GM21515 (cell line): ENCODE results near the gene COL1A1.

Source experiments
- ATAC-seq: cut with Tn5 transposase; IDR thresholded peaks from one replicate; pipeline ENCODE4 v1.9.1; 2021; ENCODE audit not compliant: unreplicated experiment

Gene COL1A1

DNA sequence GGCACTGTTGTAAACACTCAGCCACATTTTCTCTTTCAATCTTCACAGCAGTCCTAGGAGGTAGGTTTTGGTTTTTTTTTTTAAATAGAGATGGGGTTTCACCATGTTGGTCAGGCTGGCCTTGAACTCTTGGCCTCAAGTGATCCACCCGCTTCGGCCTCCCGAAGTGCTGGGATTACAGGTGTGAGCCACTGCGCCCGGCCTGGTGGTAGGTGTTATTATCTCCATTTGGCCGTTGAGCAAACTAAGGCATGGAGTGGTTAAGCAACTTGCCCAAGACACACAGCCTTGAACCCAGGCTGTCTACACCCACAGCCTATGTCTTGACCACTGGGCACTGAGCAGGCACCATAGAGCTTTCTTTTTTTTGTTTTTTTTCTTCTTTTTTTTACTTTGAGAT is 27.0 kb downstream of the COL1A1 start:
- ATAC-seq: no peak

- ATAC-seq: no peak
Observed at GRCh38 chr17:50173335-50173941, 28.0 kb downstream of the COL1A1 start.

DNA sequence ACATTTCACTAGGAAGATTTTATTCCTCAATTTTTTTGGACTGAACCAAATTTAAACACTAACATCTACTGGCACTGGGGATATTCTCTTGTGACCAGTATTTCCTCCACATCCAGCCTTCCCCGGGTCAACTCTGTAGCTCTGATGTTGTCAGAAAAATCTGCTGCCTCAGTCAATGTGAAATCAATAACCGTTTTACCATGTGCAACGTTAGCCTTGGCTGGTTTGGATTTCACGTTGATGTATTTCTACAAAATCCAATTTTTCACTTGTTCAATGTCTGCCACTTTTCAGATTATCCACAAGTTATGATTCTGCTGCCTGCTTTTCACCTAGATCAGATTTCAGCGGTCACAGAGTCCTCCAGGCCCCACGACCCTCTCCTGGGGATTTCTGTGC is 28.5 kb downstream of the COL1A1 start:
- ATAC-seq: no peak

DNA sequence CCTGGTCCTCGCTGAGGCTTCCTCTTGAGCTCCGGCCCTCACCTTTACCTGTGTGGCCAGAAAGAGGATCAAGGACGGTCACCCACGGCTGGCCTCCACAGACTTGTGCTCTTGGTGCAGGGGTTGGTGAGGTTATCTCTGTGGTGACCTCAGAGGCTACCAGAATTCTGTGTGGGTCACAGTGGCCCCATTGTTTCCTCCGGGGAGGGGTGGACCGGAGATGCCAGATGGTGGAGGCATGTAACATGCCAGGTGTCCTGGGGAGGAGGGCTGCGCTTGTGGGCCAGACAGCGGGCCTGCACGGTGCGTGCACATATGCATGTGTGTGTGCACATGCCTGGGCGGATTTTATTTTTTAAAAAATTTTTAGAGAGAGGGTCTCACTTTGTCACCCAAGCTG is 29.3 kb downstream of the COL1A1 start:
- ATAC-seq: no peak

DNA sequence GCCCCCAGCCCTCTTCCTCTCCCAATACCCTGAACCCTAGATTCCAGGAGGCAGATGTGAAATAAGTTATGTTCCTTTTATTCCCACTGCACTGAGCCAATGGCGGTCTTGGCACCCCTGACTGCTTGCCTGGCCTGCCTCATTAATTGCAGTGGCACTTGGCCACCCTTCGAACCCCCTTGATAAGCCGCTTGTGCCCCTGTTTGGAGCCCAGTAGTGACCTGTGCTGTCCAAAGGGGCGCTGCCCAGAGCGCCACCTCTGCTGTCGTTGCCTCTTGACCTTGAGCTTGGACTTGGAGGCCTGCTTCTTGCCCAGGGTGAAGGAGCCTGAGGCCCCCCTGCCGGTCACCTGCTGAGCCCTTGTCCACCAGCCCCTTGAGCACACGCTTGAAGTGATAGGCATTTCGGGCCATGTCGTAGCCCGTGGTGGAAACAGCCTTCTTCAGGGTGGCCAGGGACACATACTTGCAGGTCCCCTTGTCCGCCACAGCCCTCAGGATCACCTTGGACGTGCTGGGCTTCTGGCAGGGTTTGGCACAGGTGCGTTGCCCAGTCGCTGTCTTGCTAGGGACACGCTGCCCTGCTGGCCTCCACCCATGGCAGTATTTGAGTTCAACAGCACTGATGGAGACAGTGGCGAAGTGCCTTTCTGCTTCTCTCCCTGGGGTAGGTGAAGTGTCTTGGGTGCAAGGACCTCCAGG is 29.9 kb downstream of the COL1A1 start:
- no peak for ATAC-seq

DNA sequence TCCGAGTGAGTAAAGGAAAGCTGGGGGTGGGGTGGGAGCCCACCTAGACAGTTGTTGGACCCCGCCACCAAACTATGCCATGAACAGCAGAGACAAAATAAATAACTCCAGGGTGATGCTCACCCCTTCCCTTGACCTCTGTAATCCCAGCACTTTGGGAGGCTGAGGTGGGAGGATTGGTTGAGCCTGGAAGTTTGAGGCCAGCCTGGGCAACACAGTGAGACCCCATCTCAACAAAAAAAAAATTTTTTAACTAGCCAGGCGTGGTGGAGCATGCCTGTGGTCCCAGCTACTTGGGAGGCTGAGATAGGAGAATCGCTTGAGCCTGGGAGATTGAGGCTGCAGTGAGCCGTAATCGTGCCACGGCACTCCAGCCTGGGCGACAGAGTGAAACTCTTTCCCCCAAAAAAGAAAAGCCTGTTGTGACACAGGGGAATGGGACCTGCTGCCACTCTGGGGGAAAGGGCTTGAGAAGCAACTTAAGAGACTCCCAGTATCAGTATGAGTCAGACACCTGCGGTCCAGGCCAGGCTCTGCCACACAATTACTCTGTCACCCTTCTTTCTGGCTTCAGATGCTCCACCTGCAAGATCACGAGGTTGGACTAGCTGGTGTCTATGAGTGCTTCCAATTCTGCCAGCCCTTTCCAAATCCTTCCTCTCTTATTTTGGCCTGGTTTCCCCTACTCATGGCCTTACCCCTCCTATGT is 30.6 kb downstream of the COL1A1 start:
- ATAC-seq: no peak

- ATAC-seq: no peak
Observed at GRCh38 chr17:50169881-50170459, 31.5 kb downstream of the COL1A1 start.

DNA sequence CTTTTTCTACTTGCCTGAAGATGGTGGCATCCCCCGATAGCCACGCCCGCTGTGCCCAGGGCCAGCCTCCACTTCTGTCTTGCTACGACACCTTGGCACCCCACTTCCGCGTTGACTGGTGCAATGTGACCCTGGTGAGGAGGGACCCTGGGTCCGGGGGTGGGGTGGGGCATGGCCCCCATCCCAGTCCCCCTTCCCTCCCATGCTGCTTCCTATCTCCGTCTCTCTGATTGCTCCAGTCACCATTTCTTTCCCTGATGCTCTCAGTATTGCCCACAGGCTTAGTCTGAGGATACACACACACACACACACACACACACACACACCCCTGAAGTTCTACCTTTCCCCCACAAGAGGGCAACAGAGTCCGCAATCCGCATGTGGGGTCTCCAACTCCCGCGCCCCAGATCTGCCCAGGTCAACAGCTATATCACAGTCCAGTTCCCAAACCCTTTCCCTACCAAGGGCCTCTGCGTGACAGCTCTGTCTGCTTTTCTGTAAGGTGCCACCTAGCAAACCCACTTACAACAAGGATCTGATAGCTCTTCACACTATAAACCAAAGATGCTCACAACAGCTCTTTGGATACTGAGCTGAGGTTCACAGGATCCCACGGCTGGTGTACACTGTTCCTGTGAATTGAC is 32.2 kb downstream of the COL1A1 start:
- ATAC-seq: no peak

GRCh38 chr17:50168319-50168718 is 33.1 kb downstream of the COL1A1 start:
- no peak for ATAC-seq

- ATAC-seq: no peak
Observed at GRCh38 chr17:50167371-50167770, 34.1 kb downstream of the COL1A1 start.

DNA sequence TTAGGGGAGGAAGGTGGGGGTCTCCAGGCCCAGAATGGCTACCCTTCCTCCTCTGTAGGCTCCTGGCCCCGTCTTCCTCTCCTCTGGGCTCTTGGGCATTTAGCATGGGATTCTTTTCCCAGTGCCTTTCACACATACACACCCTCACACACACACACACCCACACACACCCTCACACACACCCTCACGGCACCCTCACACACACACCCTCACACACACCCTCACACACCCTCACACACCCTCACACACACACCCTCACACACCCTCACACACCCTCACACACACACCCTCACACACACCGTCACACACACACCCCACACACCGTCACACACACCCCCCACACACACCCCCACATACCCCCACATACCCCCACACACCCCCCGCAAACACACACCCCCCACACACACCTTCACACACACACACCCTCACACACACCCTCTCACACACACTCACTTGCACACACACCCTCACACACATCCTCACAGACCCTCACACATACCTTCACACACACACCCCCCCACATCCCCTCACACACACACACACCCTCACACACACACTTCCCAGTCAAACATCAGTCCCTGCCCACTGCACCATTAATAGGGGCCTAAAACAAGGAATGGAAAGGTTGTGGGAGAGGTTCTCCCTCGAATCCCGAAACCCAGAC is 34.8 kb downstream of the COL1A1 start:
- no peak for ATAC-seq

- no peak for ATAC-seq
Observed at GRCh38 chr17:50165867-50166517, 35.4 kb downstream of the COL1A1 start, which contains the start of gene SGCA. TSS of gene SGCA (plus strand) at chr17:50166005. CDS start at chr17:50166041, 36 bp downstream.

DNA sequence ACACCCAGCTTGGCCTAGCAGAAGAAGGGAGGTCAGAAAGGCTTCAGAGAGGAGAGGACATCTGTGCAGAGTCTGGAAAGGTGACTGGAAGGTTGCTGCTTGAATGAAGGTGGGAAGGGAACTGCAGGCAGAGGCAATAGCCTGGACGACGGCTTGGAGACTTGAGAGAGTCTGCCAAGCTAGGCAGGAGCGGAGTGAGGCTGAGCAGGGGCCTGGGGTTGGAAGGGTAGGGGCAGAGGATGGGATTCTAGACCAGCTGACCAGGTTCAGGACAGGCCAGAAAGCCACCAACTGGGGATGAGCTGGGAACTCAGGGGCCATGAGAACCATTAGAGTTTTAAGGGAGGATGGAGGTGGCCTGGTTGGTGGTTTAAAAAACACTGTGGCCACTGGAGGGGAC is 36.0 kb downstream of the COL1A1 start:
- no peak for ATAC-seq

DNA sequence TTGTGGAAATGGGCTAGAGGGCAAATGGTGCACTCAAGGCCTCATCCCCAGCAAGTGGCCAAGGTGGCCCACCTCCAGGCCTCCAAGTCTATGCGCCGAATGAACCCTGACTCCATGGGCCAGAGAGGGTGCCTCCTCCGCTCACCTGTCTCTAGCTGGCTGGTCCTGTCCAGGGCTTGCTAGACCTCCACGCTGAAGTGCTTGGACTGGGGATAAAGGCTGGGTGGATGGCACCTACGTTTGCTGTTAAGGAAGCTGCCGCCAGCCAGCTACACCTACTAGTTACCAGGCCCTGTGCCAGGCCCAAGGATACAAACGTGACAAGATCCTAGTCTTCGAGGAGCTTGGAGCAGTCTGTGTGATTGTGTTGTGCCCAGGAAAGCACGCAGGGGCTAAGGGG is 36.4 kb downstream of the COL1A1 start:
- ATAC-seq: no peak

DNA sequence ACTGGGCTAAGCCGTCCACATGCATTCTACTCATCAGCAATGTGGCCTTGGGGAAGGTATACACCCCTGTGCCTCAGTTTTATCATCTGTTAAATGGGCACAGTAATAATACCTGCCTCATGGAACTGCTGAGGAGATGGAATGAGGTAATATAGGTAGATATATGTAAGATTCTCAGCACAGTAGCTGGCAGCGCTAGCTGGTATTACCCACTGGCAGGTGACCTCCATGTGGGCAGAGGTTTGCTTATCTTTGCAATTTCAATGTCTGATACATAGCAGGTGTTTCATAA is 36.8 kb downstream of the COL1A1 start:
- no peak for ATAC-seq

GRCh38 chr17:50163843-50164696 is 37.4 kb downstream of the COL1A1 start:
- ATAC-seq: no peak

DNA sequence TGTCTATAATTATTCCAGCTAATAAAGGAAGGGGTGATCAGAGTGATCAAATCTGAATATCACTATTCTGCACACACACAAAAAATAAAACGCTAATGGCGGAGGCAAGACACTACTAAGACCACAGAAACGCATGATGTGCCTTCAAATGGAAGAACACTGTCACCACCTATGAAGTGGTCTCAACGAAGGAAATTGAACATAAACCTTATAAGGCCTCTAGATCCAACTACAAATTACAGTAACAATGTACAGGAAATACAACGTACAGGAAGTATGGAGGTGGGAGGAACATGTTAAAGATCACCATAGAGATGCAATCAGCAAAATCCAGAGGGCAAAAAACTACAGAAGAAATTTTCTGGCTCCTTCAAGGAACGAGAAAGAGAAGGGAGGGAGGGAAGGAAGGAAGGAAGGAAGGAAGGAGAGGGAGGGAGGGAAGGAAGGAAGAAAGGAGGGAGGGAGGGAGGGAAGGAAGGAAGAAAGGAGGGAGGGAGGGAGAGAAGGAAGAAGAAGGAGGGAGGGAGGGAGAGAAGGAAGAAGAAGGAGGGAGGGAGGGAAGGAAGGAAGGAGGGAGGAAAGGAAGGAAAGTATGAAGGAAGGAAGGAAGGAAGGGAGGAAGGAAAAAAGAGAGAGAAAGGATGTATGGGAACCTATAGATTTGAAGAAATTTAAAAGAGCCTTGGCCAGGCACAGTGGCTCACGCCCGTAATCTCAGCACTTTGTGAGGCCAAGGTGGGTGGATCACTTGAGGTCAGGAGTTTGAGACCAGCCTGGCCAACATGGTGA is 38.8 kb downstream of the COL1A1 start:
- ATAC-seq: no peak

DNA sequence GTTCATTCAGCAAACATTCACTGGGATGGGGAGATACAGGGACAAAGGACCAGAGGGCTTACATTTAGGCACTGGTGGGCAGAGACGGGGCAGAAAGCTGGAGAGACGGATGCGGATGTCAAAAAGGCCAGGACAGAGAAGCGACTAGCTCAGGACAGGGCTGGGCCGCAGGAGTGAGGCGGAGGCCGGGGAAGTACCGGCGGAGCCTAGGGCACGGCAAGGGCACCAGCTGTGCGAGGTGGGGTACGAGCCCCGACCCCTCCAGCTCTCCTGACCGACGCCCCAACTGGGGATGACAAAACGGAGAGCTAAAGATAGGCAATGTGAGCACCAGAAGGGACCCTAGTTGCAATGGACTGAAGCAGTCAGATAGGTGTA is 39.5 kb downstream of the COL1A1 start:
- ATAC-seq: no peak
